NCI-H2107 treated with DMSO at 0.1 percent for 48 hours (cell line): ENCODE data around the gene MDGA2.
"Not testable (repeated sequence)": the region's sequence is repeated elsewhere in the genome, so short reads cannot be mapped to it uniquely, and the experiment has no call there.

ENCODE experiments used
- DNase-seq: peaks from one replicate; lab custom pipeline; 2025; ENCODE audit not compliant: unreplicated experiment; lab: John Stamatoyannopoulos, UW

The MDGA2 gene

GRCh38 chr14:47246367-47246766 is 429.0 kb downstream of the MDGA2 start:
- no peak for DNase-seq

- not testable (repeated sequence) for DNase-seq
These were observed 432.8 kb downstream of the MDGA2 start for GRCh38 chr14:47242579-47242978.

GRCh38 chr14:47240748-47241437 is 434.5 kb downstream of the MDGA2 start:
- DNase-seq = no peak

- no peak for DNase-seq
These were observed 439.8 kb downstream of the MDGA2 start for GRCh38 chr14:47235619-47236018.

- DNase-seq = no peak
These were observed 448.4 kb downstream of the MDGA2 start for GRCh38 chr14:47226877-47227520.

GRCh38 chr14:47223656-47224055 is 451.7 kb downstream of the MDGA2 start:
- no peak for DNase-seq

- no peak for DNase-seq
These were observed 455.3 kb downstream of the MDGA2 start for GRCh38 chr14:47220096-47220495.

- DNase-seq = no peak
These were observed 464.1 kb downstream of the MDGA2 start for GRCh38 chr14:47211263-47211662.

- no peak for DNase-seq
These were observed 465.3 kb downstream of the MDGA2 start for GRCh38 chr14:47210099-47210498.

GRCh38 chr14:47208434-47208833 is 467.0 kb downstream of the MDGA2 start:
- DNase-seq = no peak

GRCh38 chr14:47207617-47208016 is 467.8 kb downstream of the MDGA2 start:
- DNase-seq = no peak

GRCh38 chr14:47200740-47201139 is 474.7 kb downstream of the MDGA2 start:
- no peak for DNase-seq

GRCh38 chr14:47195582-47195981 is 479.8 kb downstream of the MDGA2 start:
- no peak for DNase-seq

GRCh38 chr14:47194055-47194454 is 481.4 kb downstream of the MDGA2 start:
- no peak for DNase-seq

- not testable (repeated sequence) for DNase-seq
These were observed 483.2 kb downstream of the MDGA2 start for GRCh38 chr14:47192203-47192602.

GRCh38 chr14:47191700-47192099 is 483.7 kb downstream of the MDGA2 start:
- DNase-seq = no peak

- DNase-seq = no peak
These were observed 485.4 kb downstream of the MDGA2 start for GRCh38 chr14:47189911-47190484.

- DNase-seq = no peak
These were observed 488.9 kb downstream of the MDGA2 start for GRCh38 chr14:47186486-47186885.

GRCh38 chr14:47179906-47180305 is 495.5 kb downstream of the MDGA2 start:
- DNase-seq = no peak

GRCh38 chr14:47171896-47172295 is 503.5 kb downstream of the MDGA2 start:
- not testable (repeated sequence) for DNase-seq

- DNase-seq = no peak
These were observed 508.0 kb downstream of the MDGA2 start for GRCh38 chr14:47167402-47167801.

- no peak for DNase-seq
These were observed 520.0 kb downstream of the MDGA2 start for GRCh38 chr14:47155395-47155794.
